HG02981 (cell line): ENCODE measurements around the gene THSD4.

Experiments used
- ATAC-seq: cut with Tn5 transposase; IDR thresholded peaks from one replicate; pipeline ENCODE4 v1.9.1; 2021; ENCODE audit warnings: mild to moderate bottlenecking, moderate library complexity; ENCODE audit not compliant: unreplicated experiment

Gene THSD4

GRCh38 chr15:71755092-71755970 lies 640.1 kb downstream of the THSD4 start:
- ATAC-seq: no peak

DNA sequence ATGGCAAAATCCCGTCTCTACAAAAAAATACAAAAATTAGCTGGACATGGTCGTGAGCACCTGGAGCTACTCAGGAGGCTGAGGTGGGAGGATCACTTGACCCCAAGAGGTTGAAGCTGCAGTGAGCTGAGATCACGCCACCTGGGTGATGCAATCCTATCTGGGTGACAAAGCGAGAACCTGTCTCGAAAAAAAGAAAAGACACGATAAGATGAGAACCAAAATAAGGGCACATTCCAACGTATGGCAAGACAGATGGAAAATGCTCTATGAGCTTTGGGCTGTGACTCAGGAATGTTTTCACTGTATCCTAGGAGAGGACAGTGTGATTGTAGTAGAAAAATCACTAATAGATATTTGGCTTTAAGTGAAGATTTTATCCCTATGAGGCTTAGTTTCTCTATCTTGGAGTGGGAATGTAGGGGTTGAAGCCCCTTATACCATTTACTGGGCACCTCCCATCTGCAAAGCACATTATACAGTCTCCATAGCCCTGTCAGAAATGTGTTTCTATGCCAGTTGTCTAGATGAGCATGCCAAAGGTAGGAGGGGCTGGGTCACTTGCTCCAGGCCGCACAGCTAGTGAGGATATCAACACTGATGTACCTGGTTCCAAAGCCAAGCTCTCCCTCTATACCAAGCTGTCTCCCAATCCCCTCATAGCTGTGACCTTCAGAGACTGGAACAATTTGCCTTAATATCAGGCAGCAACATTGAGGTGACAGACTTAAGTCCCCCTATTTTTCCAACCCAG lies 641.5 kb downstream of the THSD4 start:
- no peak for ATAC-seq

DNA sequence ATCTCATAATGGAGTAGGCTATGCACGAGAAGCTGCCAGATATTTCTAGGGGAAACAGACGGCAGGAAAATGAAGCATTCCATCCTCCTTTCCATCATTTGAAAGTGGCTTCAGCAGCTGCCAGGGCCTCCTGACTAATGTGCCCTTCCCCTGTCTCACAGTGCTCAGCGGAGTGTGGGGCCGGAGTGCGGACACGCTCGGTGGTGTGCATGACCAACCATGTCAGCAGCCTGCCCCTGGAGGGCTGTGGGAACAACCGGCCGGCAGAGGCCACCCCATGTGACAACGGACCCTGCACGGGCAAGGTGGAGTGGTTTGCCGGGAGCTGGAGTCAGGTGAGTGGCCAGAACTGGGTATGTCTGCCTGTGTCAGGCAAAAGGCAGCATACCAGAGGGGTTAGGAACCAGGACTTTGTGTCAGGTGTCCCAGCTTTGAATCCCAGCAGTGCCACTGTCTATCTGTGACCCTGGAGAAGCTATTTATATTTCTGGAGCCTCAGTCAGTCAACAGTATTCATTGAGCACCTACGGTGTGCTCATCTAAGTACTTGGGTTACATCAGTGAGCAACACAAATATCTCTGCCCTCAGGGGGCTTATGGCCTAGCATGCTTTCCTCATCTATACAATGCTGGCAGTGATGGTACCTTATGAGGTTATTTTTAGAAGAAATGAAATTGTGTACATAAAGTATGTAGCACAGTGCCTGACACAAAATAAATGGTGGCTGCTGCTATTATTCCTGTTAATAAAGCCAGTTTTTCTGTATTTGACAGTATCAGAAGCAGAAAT lies 642.7 kb downstream of the THSD4 start:
- ATAC-seq: no peak

- ATAC-seq: no peak
These were observed 643.4 kb downstream of the THSD4 start for GRCh38 chr15:71758711-71759110.

DNA sequence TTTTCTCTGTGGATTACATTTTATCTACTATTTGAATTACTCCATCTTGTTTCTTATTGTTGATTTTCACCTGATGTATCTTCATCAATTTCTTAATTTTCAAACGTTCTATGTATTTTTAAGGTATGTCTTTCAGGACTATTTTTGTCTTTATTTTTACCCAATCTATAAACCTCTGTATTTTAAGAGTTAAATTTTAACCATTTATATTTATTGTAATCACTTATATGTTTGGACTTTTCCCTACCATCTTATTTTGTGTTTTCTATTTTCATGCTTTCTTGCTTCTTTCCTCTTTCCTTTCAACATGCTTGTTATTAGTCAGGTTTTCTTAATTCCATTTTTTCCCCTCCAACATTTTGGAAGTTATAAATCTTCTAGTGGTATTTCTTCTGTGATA lies 645.6 kb downstream of the THSD4 start:
- no peak for ATAC-seq

DNA sequence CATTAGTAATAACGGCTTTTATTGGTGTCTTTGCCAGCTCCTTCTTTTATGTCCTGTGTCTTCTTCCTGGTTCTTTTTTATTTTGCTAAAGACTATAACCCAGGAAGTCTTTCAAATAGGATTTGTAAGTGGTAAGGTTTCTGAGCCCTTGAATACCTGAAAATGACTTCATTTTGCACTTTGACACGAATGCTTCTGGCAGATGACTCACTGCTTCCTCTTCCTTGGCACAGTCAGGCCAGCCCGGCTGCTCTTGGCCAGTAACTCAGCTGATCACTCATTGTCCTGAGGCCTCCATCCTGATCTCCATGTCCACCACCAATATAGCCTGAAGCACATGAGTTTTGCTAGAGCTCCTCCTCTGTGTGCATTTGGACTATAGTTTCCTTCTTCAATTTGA lies 646.4 kb downstream of the THSD4 start:
- ATAC-seq: no peak

DNA sequence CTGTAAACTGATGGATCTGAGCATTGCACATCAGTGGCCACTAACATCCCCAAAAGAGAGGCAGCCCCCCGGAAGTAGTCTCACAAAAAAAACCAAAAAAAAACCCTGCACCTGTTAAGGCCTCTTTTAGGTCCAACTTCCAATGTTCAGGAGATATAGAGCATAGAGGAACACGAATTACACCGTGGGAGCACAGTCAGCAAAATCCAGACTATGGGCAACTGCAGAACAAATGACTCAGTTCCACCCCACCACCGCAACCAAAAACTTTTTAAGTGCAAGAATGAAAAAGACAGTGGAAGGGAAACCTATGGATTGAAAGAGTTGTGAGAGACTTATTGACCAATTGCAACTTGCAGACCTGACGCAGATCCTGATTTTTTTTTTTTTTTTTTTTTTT lies 652.9 kb downstream of the THSD4 start:
- ATAC-seq: no peak

- no peak for ATAC-seq
These were observed 658.1 kb downstream of the THSD4 start for GRCh38 chr15:71773206-71773859.

DNA sequence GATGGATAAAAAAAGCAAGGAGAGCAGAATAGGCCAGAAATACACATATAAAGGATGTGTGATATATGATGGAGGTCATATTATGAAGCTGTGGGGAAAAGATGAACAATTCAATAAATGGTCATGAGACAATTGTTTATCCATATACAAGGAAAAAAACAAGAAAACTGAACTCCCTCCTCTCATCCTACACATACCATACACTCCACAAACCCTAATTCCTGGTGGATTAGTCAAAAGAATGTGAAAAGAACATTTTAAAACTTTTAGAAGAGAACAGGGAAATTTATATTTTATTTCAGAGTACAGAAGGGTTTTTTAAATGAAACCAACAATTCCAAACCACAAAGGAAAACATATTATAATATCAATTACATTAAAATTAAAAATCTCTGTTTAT lies 660.6 kb downstream of the THSD4 start:
- no peak for ATAC-seq

DNA sequence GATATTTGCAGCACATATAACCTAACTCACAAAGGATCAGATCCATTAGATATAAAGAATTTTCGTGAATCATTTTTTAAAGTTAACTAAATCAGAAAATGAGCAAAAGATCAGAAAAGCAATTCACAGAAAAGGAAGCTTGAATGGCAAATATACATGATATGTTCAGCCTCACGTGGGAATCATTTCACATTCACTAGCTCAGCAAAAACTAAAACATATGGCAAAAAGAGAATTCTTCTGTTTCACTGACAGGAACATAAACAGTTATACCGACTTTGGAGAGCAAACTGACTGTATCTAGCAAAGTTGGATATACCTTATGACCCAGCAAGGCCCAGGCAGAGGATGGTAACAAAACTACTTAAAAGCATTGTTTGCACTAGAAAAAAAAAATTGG lies 661.0 kb downstream of the THSD4 start:
- no peak for ATAC-seq

DNA sequence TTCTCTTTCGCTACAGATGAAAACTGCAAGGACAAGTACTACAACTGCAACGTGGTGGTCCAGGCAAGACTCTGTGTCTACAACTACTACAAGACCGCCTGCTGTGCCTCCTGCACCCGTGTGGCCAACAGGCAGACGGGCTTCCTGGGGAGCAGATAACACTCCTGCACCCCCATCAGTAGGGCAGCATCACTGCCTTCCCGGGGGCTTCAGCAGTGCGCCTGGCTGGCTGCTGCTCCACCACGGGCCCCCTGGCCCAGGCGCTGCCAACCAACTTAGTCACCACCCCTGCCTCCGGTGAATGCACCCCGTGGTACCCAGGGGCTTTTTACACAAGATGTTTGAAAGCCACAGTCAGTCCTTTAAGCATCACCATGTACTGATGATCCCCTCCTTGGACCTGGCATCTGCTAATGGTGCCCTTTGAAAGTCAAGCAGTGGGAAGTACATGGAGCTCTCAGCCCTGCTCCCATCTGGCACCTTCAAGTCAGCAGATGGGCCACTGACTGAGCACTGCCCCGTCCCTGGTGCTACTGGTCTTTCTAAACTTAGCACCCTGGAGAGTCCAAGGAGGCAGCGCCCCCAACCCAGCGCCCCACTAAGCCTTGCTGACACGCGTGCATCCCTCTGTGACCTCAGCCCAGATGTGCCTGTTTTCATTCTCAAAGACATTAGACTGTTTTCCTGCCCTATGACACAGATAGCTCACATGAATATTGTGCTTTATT lies 662.1 kb downstream of the THSD4 start:
- ATAC-seq: no peak

GRCh38 chr15:71779073-71779797 lies 664.0 kb downstream of the THSD4 start:
- no peak for ATAC-seq

GRCh38 chr15:71780115-71780976 lies 665.1 kb downstream of the THSD4 start:
- peak; percentile 67 for ATAC-seq

DNA sequence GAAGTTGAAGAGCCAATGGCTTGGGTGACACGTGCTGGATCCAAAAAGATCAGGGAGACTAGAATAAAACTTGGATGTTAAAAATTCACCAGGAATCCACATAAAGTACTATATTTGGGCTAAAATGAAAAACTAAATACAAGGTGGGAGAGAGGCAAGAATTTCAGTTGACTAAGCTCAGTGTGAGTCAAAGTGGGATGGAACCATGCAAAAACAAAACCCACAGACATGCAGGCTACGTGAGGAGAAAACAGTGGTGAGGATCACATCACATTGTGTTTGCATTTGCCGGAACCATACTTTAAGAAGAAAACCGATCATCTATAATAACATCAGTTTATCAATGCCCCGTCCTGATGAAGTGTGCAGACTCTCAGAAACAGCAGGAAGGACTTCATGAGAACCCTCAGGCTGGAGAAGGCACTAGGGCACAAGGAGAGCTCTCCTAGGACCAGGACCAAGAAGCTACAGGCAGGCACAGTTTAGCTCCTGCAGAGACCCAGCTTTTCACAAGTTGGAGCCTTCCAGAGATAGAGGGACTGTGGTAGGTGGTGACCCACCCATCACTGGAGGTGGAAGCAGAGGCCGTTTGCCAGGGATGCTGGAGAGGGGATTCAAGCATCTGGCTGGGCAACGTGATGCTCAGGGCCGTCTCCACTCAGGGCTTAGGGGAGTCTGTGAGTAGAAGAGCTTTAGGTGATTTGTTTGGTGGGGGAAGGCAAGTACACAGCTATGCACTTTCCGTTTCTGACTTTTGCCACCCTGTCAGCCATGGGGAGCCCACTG lies 666.1 kb downstream of the THSD4 start:
- ATAC-seq: no peak

DNA sequence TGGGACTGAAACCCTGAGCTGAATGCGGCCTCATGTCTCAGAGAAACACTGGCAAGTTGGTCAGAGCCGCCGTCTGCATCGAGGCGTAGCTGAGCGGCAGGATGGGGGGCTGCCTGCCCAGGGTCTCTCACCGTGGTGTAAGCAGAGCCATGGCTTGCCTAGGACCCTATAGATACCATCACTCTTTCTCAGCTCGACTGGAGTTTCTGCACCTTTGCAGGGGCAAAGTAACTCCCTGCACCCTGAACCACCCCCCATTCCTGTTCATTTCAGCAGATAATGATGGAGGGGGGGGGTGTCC lies 666.6 kb downstream of the THSD4 start:
- no peak for ATAC-seq

DNA sequence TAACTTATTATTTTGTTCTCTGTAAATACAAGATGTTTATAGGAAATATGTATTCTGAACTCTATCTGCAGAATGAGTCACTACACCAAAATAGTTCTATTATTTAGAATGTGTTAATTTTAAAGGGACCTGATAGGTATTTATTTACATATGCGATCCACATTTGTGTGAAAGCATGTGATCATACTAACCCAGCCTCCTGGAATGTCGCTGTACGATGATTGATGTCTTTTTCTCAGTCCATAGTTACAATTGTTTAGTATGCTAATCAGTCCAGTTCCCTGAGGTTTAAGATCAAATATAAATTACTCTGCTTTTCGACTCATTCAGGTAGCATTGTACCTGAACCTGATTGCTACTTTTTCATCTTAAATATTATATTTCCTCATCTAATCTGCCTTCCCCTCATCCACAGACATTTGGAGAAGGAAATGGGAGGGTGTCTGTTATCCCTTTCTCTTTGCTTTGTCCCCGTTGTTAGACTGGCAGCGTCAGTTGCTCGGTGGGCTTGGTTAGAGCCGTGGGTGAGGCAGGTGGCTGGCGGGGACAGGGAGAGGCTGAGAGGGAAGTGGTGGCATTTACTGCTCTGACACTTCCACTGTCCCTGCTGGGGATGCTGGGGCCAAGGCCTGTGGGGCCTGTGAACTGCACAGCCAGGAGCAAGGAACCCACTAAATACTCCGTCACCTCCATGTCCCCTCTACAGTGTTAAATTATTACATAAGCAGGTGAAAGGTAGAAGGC lies 667.3 kb downstream of the THSD4 start:
- no peak for ATAC-seq

DNA sequence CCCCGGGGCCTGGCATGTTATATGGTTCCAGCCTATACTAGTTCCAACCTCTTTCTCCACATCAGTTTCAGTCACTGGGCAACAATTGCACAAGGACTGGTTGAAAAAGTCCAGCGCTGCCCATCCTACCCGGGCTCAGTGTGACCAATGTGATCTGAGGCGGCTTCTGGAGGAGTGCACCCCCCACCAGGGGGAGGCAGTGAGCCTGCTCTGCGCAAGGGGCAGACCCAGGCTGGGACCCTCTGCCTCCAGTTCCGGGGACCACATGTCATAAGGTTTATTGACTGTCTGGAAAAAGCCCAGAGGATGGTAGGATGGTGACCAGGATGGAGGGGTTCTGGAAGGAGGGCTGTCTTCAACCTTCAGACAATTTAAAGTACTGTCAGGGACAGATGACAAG lies 669.4 kb downstream of the THSD4 start:
- no peak for ATAC-seq
